HepG2 (cell line): ENCODE results near the gene NEK8. TPM values are rescaled to one million over a fixed set of nuclear protein-coding genes. Genes with fewer than 3 reads are reported as not detected.

Experiments
- CC2D1A ChIP-seq: sonication (generic); formaldehyde crosslinking; IDR thresholded peaks from 2 replicates; pipeline ENCODE4 v1.8.1; 2023; ENCODE audit warnings: mild to moderate bottlenecking, missing genetic modification reagents
- FOXA1 ChIP-seq, 2 experiments: fragments of 450-650 bp in 1 of 2; sonication (generic) in 1 of 2; formaldehyde crosslinking in 1 of 2; IDR thresholded peaks; 2 replicates each; pipeline versions ENCODE4 v1.4.0 to v1.6.1; 2016 to 2020; ENCODE audit warnings: missing genetic modification reagents in 1 of 2
- HCFC1 ChIP-seq: fragments of 150-350 bp; IDR thresholded peaks from 2 replicates; pipeline ENCODE4 v1.6.1; 2014; ENCODE audit warnings: low read depth, low read length
- HNRNPLL ChIP-seq: fragments of 200-400 bp; formaldehyde crosslinking; IDR thresholded peaks from 2 replicates; pipeline ENCODE4 v1.6.1; 2017; ENCODE audit warnings: mild to moderate bottlenecking, low read depth, low read length; ENCODE audit not compliant: poor library complexity, severe bottlenecking
- HOXD1 ChIP-seq: sonication (generic); formaldehyde crosslinking; IDR thresholded peaks from 2 replicates; pipeline ENCODE4 v1.5.0; 2020; ENCODE audit warnings: missing genetic modification reagents
- NFKBIZ ChIP-seq: IDR thresholded peaks from 2 replicates; pipeline ENCODE4 v1.6.1; 2018; ENCODE audit warnings: missing genetic modification reagents, missing compliant biosample characterization
- NR1H2 ChIP-seq: sonication (generic); formaldehyde crosslinking; IDR thresholded peaks from 2 replicates; pipeline ENCODE4 v1.8.1; 2022; ENCODE audit warnings: low read depth, missing genetic modification reagents, borderline replicate concordance
- SIN3B ChIP-seq: fragments of 150-350 bp; IDR thresholded peaks from 2 replicates; pipeline ENCODE4 v1.6.1; 2014; ENCODE audit warnings: low read length
- SMC3 ChIP-seq: IDR thresholded peaks from 2 replicates; pipeline ENCODE4 v1.6.1; 2011; ENCODE audit warnings: low read length, improper control_type of control experiment
- ZBTB7A ChIP-seq: sonication (generic); formaldehyde crosslinking; IDR thresholded peaks from 2 replicates; pipeline ENCODE4 v1.8.0; 2022; ENCODE audit warnings: mild to moderate bottlenecking, missing genetic modification reagents
- ZIK1 ChIP-seq: sonication (generic); formaldehyde crosslinking; IDR thresholded peaks from 2 replicates; pipeline ENCODE4 v1.5.0; 2020; ENCODE audit warnings: mild to moderate bottlenecking, low read depth, missing genetic modification reagents, borderline replicate concordance
- ZNF263 ChIP-seq: sonication (generic); formaldehyde crosslinking; IDR thresholded peaks from 2 replicates; pipeline ENCODE4 v1.4.0; 2020; ENCODE audit warnings: missing genetic modification reagents
- ZNF264 ChIP-seq: sonication (generic); formaldehyde crosslinking; IDR thresholded peaks from 2 replicates; pipeline ENCODE4 v1.4.0; 2020; ENCODE audit warnings: missing genetic modification reagents
- ZNF496 ChIP-seq: sonication (generic); formaldehyde crosslinking; IDR thresholded peaks from 2 replicates; pipeline ENCODE4 v1.8.1; 2023; ENCODE audit warnings: mild to moderate bottlenecking, moderate library complexity, missing genetic modification reagents; ENCODE audit not compliant: insufficient replicate concordance
- ZNF501 ChIP-seq: sonication (generic); formaldehyde crosslinking; IDR thresholded peaks from 2 replicates; pipeline ENCODE4 v1.5.1; 2020; ENCODE audit warnings: mild to moderate bottlenecking, moderate library complexity, missing genetic modification reagents
- ZNF567 ChIP-seq: sonication (generic); formaldehyde crosslinking; IDR thresholded peaks from 2 replicates; pipeline ENCODE4 v1.8.1; 2023; ENCODE audit warnings: mild to moderate bottlenecking, missing genetic modification reagents, borderline replicate concordance
- ZNF616 ChIP-seq: sonication (generic); formaldehyde crosslinking; IDR thresholded peaks from 2 replicates; pipeline ENCODE4 v1.5.0; 2020; ENCODE audit warnings: low read depth, mild to moderate bottlenecking, missing genetic modification reagents
- ZNF713 ChIP-seq: sonication (generic); formaldehyde crosslinking; IDR thresholded peaks from 2 replicates; pipeline ENCODE4 v1.4.0; 2020; ENCODE audit warnings: mild to moderate bottlenecking, missing genetic modification reagents
- ZNF792 ChIP-seq: IDR thresholded peaks from 2 replicates; pipeline ENCODE4 v1.6.1; 2016
- ZSCAN12 ChIP-seq: sonication (generic); formaldehyde crosslinking; IDR thresholded peaks from 2 replicates; pipeline ENCODE4 v1.9.0; 2021; ENCODE audit warnings: mild to moderate bottlenecking, missing genetic modification reagents
- ZSCAN21 ChIP-seq: sonication (generic); formaldehyde crosslinking; IDR thresholded peaks from 2 replicates; pipeline ENCODE4 v1.8.0; 2022; ENCODE audit warnings: mild to moderate bottlenecking, missing genetic modification reagents, moderate library complexity, borderline replicate concordance
- ZSCAN29 ChIP-seq: sonication (generic); formaldehyde crosslinking; conservative IDR thresholded peaks from 2 replicates; pipeline ENCODE4 v1.4.0; 2020; ENCODE audit warnings: mild to moderate bottlenecking, missing genetic modification reagents
- polyA plus RNA-seq, 8 experiments: library from polyadenylated mRNA; depleted of rRNA in 3 of 8; stranded (reverse) in 7 of 8; unstranded in 1 of 8; fragments of >200 nt; fragmentation: Illumina TruSeq in 4 of 8; extraction: Trizol in 4 of 8; gene quantifications; 2 replicates each; pipeline versions ENCODE4 v1.2.1 to v1.2.3, GENCODE V29; 2011 to 2016; ENCODE audit warnings: low read depth in 4 of 8, missing spikeins in 1 of 8, mixed read lengths in 1 of 8; ENCODE audit not compliant: insufficient read depth in 1 of 8
- total RNA-seq, 5 experiments: library from RNA; depleted of rRNA; stranded (reverse); fragments of >200 nt; fragmentation: Illumina TruSeq; extraction: Trizol; gene quantifications; 2 replicates each; pipeline ENCODE4 v1.2.3, GENCODE V29; 2016; ENCODE audit warnings: low read depth in 1 of 5
- TF ChIP-seq, protein P1 (sequence below): sonication (generic); formaldehyde crosslinking; IDR thresholded peaks from 2 replicates; pipeline ENCODE4 v1.5.0; 2020; ENCODE audit warnings: missing genetic modification reagents
- TF ChIP-seq, protein P2 (sequence below): sonication (generic); formaldehyde crosslinking; conservative IDR thresholded peaks from 2 replicates; pipeline ENCODE4 v1.4.0; 2020; ENCODE audit warnings: missing genetic modification reagents
- TF ChIP-seq, protein P3 (sequence below): sonication (generic); formaldehyde crosslinking; IDR thresholded peaks from 2 replicates; pipeline ENCODE4 v1.4.0; 2020; ENCODE audit warnings: missing genetic modification reagents
- TF ChIP-seq, protein P4 (sequence below): sonication (generic); formaldehyde crosslinking; IDR thresholded peaks from 2 replicates; pipeline ENCODE4 v1.8.1; 2023; ENCODE audit warnings: mild to moderate bottlenecking, missing genetic modification reagents

NEK8 gene
- total and polyA plus RNA-seq, 2 of the 13 experiments (the other 11 are each of a cell fraction or from before 2014, with no cell fraction given), result 5.8 to 13.5 TPM

DNA sequence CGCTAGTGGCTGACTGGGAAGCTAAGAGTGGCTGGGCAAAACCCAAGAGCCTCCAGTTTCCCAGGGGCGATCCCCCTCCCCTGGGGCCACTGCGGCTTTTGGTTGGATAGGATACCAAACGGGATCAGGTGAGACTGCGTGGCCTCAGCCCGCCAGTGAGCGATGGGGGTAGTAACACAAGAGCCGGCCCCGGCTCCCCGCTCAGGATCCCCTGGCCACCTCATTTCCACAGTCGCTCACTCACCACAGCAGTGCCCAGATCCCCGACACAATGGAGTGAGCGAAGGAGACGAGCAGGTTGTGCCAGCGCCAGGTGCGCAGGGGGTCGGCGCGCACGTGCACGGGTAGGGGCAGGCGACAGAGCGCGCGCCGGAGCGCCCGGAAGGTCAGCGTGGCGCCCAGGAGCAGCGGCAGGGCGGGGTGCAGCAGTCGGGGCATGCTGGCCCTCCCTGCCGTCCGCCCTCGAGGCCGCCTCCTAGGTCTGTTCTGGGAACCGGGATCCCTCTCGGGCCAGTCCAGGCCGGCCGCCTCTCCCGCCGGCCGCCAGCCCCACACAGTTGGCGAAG is 2.8 kb upstream of the NEK8 start (continued):
- TF ChIP-seq, protein P1, sequence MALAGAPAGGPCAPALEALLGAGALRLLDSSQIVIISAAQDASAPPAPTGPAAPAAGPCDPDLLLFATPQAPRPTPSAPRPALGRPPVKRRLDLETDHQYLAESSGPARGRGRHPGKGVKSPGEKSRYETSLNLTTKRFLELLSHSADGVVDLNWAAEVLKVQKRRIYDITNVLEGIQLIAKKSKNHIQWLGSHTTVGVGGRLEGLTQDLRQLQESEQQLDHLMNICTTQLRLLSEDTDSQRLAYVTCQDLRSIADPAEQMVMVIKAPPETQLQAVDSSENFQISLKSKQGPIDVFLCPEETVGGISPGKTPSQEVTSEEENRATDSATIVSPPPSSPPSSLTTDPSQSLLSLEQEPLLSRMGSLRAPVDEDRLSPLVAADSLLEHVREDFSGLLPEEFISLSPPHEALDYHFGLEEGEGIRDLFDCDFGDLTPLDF, result peak; percentile 22; the same call in 1 of the 2 replicates
- peak; percentile 90 for TF ChIP-seq HNRNPLL
- TF ChIP-seq ZSCAN21 (CRISPR knock-in tag), result peak; percentile 96; the same call in 1 of the 2 replicates
- TF ChIP-seq, protein P2, sequence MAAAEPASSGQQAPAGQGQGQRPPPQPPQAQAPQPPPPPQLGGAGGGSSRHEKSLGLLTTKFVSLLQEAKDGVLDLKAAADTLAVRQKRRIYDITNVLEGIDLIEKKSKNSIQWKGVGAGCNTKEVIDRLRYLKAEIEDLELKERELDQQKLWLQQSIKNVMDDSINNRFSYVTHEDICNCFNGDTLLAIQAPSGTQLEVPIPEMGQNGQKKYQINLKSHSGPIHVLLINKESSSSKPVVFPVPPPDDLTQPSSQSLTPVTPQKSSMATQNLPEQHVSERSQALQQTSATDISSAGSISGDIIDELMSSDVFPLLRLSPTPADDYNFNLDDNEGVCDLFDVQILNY (CRISPR knock-in tag), result peak; percentile 40; the same call in 1 of the 2 replicates
- TF ChIP-seq HOXD1, result no peak
- no peak for TF ChIP-seq ZIK1 (CRISPR knock-in tag)
- TF ChIP-seq, protein P3, sequence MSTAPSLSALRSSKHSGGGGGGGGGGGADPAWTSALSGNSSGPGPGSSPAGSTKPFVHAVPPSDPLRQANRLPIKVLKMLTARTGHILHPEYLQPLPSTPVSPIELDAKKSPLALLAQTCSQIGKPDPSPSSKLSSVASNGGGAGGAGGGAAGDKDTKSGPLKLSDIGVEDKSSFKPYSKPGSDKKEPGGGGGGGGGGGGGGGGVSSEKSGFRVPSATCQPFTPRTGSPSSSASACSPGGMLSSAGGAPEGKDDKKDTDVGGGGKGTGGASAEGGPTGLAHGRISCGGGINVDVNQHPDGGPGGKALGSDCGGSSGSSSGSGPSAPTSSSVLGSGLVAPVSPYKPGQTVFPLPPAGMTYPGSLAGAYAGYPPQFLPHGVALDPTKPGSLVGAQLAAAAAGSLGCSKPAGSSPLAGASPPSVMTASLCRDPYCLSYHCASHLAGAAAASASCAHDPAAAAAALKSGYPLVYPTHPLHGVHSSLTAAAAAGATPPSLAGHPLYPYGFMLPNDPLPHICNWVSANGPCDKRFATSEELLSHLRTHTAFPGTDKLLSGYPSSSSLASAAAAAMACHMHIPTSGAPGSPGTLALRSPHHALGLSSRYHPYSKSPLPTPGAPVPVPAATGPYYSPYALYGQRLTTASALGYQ (CRISPR knock-in tag), result no peak
- TF ChIP-seq CC2D1A, result 0 out of 2 replicates have a peak, but pooled peaks have one; percentile 73
- TF ChIP-seq ZNF713 (CRISPR knock-in tag), result 0 out of 2 replicates have a peak, but pooled peaks have one; percentile 75
- no peak for TF ChIP-seq SMC3
- TF ChIP-seq ZNF567 (CRISPR knock-in tag), result peak; percentile 78; the same call in 1 of the 2 replicates
- peak; percentile 24; the same call in 1 of the 2 replicates for TF ChIP-seq ZNF616
- no peak for TF ChIP-seq NFKBIZ (CRISPR knock-in tag)
- no peak for TF ChIP-seq HCFC1
- TF ChIP-seq NR1H2, result peak; percentile 85; the same call in 1 of the 2 replicates
- no peak for TF ChIP-seq SIN3B
- peak; percentile 44; the same call in 1 of the 2 replicates for TF ChIP-seq ZNF263
- no peak for TF ChIP-seq ZNF501 (CRISPR knock-in tag)
- TF ChIP-seq ZSCAN12 (CRISPR knock-in tag), result peak; percentile 16; the same call in 1 of the 2 replicates
- no peak for TF ChIP-seq ZNF264 (CRISPR knock-in tag)
- no peak for TF ChIP-seq FOXA1 (IDR thresholded peaks at IDR 0.05)
- peak; percentile 50; the same call in 1 of the 2 replicates for TF ChIP-seq FOXA1 (CRISPR knock-in tag; IDR thresholded peaks at IDR 0.05)
- TF ChIP-seq ZSCAN29, result no peak
- TF ChIP-seq, protein P4, sequence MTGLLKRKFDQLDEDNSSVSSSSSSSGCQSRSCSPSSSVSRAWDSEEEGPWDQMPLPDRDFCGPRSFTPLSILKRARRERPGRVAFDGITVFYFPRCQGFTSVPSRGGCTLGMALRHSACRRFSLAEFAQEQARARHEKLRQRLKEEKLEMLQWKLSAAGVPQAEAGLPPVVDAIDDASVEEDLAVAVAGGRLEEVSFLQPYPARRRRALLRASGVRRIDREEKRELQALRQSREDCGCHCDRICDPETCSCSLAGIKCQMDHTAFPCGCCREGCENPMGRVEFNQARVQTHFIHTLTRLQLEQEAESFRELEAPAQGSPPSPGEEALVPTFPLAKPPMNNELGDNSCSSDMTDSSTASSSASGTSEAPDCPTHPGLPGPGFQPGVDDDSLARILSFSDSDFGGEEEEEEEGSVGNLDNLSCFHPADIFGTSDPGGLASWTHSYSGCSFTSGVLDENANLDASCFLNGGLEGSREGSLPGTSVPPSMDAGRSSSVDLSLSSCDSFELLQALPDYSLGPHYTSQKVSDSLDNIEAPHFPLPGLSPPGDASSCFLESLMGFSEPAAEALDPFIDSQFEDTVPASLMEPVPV (CRISPR knock-in tag), result peak; percentile 70
- no peak for TF ChIP-seq ZNF496 (CRISPR knock-in tag)
- no peak for TF ChIP-seq ZNF792 (CRISPR knock-in tag)
- TF ChIP-seq ZBTB7A, result peak; percentile 87
